Ovary (tissue), 9 donors: Measurements from ENCODE around the gene STXBP2. TPM values are rescaled to one million over a fixed set of nuclear protein-coding genes. Genes with fewer than 3 reads are reported as not detected.

Source experiments
- DNase-seq, 5 donors: peaks; one replicate each; pipeline ENCODE4 v3.0.0-alpha.2; 2019 to 2020
- H3K27ac ChIP-seq, 2 donors: fragments of 200-600 bp; one replicate each; pipeline versions ENCODE4 v1.5.1 to v1.8.0; 2019 to 2022
- H3K27me3 ChIP-seq: fragments of 200-600 bp; one replicate; pipeline ENCODE4 v1.8.0; 2022
- H3K36me3 ChIP-seq: fragments of 200-600 bp; sonication (generic); one replicate; pipeline ENCODE4 v1.5.1; 2019
- H3K4me1 ChIP-seq: one replicate; pipeline ENCODE4 v1.8.1; 2013; ENCODE audit warnings: mild to moderate bottlenecking, moderate library complexity; ENCODE audit not compliant: insufficient read depth
- H3K4me3 ChIP-seq: fragments of 200-600 bp; sonication (generic); one replicate; pipeline ENCODE4 v1.5.1; 2017
- H3K9me3 ChIP-seq, 2 donors: fragments of 200-600 bp in 1 of 2; sonication (generic) in 1 of 2; one replicate each; pipeline versions ENCODE4 v1.5.1 to v1.8.1; 2013 to 2019; ENCODE audit warnings: mild to moderate bottlenecking in 1 of 2, moderate library complexity in 1 of 2
- CTCF ChIP-seq, 3 donors: fragments of 450-650 bp in 2 of 3; fragments of 200-600 bp in 1 of 3; IDR thresholded peaks; one replicate each; pipeline versions ENCODE4 v1.5.1 to v1.8.0; 2016 to 2022; ENCODE audit warnings: antibody characterized with exemption in 3 of 3, mild to moderate bottlenecking in 1 of 3
- EP300 ChIP-seq: sonication (generic); formaldehyde crosslinking; IDR thresholded peaks from one replicate; pipeline ENCODE4 v1.6.1; 2017; ENCODE audit warnings: antibody characterized with exemption
- POLR2A ChIP-seq: fragments of 450-650 bp; IDR thresholded peaks from one replicate; pipeline ENCODE4 v1.6.1; 2017; ENCODE audit warnings: antibody characterized with exemption, mild to moderate bottlenecking, moderate library complexity
- WGBS, 3 donors: extraction: QIAGEN DNeasy Blood & Tissue Kit in 1 of 3; methylation state at CpG; one replicate each; pipeline versions ENCODE4 v1.1.5 to v1.1.7; 2013 to 2017; 5-methylcytosine and 5-hydroxymethylcytosine counted together
- intact Hi-C, 4 donors: fragments of 100-400 bp; cut with DNase I; formaldehyde crosslinking; loops; one replicate each; pipeline versions ENCODE4 v1.11.0 to v1.15.1; 2022 to 2023
- polyA plus RNA-seq, 2 donors: library from polyadenylated mRNA; stranded (reverse); fragments of 200-250 nt in 1 of 2; fragments of 350-450 nt in 1 of 2; fragmentation: Illumina TruSeq in 1 of 2; extraction: RNeasy Lipid Tissue Mini Kit (QIAGEN cat#74804) in 1 of 2; gene quantifications; one replicate each; pipeline ENCODE4 v1.2.3, GENCODE V29; 2013 to 2014
- total RNA-seq, 7 donors: library from RNA; depleted of rRNA in 2 of 7; stranded (reverse); fragments of >200 nt in 2 of 7; fragmentation: NEBNext Ultra II Directional in 3 of 7; extraction: Animal tissue kit (Norgen Biotek cat#: 25700) in 3 of 7; gene quantifications; one replicate each; pipeline versions ENCODE4 v1.1.0 to v1.2.4, GENCODE V29; 2016 to 2023
- donor health status: DM: no; HTN: no; CAD: no; lungs with moderate emphysema.
- donor health status: DM: no; HTN: no; CAD: no.
- donor health status: Bipolar disorder and iron deficiency.
- donor health status: DM: yes; HTN: yes; CAD: no.
- donor health status: DM: no; HTN: no; CAD: no.
- donor health status: DM: yes; HTN: yes; CAD: no.

The STXBP2 gene
- total and polyA plus RNA-seq, 9 donors, result 4.9 to 35.6 (median 11.4) TPM

- no peak for TF ChIP-seq EP300
- no peak for TF ChIP-seq CTCF (IDR thresholded peaks at IDR 0.05)
- TF ChIP-seq POLR2A, result no peak
- Histone ChIP-seq H3K9me3 (no peaks in the 10 kb centered on the region), H3K27ac (no peak overlapping the region), H3K27me3 (no peaks in the 10 kb centered on the region), H3K36me3 (no peaks in the 10 kb centered on the region), H3K4me1 (peaks cover 5% of the 10 kb centered on the region), H3K4me3 (no peak overlapping the region)
- 75 to 82% (median 80%) methylated on average over 13 to 17 of the region's 17 CpGs for WGBS, 3 donors
- no peak for DNase-seq
- intact Hi-C loops, result no loop called here
Observed at GRCh38 chr19:7606289-7606688, 30.6 kb upstream of the STXBP2 start.

DNA sequence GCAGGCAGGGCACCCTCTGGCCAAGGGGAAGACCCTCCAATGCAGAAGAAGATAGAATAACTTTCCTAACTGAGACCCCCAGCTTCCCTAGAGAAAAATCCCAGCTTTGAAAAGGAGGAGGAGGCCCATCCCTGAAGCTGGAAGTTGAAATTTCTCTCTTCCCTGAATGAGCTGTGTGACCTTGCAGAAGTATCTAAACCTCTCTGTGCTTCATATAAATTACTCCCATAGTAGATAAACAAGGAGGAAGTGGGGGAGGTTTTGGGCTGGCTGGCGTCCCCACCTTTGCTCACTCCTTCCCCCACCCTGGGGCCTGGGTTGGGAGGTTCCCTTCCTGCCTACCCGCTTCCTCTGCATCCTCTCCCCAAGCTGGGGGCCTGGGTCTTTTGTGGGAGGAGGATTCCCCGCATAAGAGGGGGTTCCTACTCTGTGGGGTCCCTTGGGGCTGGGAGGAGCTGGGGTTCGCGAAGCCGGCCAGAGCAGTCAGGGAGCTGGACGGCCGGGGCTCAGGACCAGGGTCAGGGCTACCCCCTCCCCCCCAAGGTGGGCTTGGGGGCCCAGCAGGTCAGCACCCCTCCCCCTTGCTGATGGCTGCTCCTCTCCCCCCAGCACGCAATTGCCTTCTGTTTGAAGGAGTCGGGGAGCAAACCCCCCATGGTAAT lies 29.6 kb upstream of the STXBP2 start:
- Histone ChIP-seq H3K9me3 (no peaks in the 10 kb centered on the region), H3K27ac (no peak overlapping the region), H3K4me3 (no peak overlapping the region), H3K36me3 (no peaks in the 10 kb centered on the region), H3K4me1 (peaks cover 3% of the 10 kb centered on the region), H3K27me3 (no peaks in the 10 kb centered on the region)
- WGBS, 3 donors, result 65 to 69% (median 66%) methylated on average over 8 to 10 of the region's 10 CpGs
- DNase-seq, result no peak
- TF ChIP-seq CTCF (IDR thresholded peaks at IDR 0.05) (no peak), EP300 (no peak)
- intact Hi-C loops, result no loop called here

- no peaks in the 10 kb centered on the region for H3K27me3 ChIP-seq
- H3K4me1 ChIP-seq, result no peaks in the 10 kb centered on the region
- no peaks in the 10 kb centered on the region for H3K9me3 ChIP-seq
- intact Hi-C loops, result no loop called here
- TF ChIP-seq CTCF (IDR thresholded peaks at IDR 0.05) (no peak), POLR2A (no peak)
- no peak overlapping the region for H3K27ac ChIP-seq
- H3K36me3 ChIP-seq, result no peaks in the 10 kb centered on the region
- no peak overlapping the region for H3K4me3 ChIP-seq
- no peak for DNase-seq
- 79 to 86% (median 81%) methylated on average over 21 to 25 of the region's 25 CpGs for WGBS, 3 donors
Observed at GRCh38 chr19:7607874-7608560, 28.9 kb upstream of the STXBP2 start.

GRCh38 chr19:7610491-7611240 lies 26.2 kb upstream of the STXBP2 start:
- Histone ChIP-seq H3K27ac (no peak overlapping the region), H3K4me1 (no peaks in the 10 kb centered on the region), H3K27me3 (no peaks in the 10 kb centered on the region), H3K4me3 (no peak overlapping the region), H3K9me3 (no peaks in the 10 kb centered on the region), H3K36me3 (no peaks in the 10 kb centered on the region)
- DNase-seq, result no peak
- no peak for TF ChIP-seq POLR2A
- no peak for TF ChIP-seq CTCF (IDR thresholded peaks at IDR 0.05)
- no peak for TF ChIP-seq EP300
- intact Hi-C loops, result no loop called here
- 76 to 86% (median 78%) methylated on average over 27 to 31 of the region's 31 CpGs for WGBS, 3 donors
